Heart left ventricle (tissue), 16 donors: Measurements from ENCODE around the gene C18orf32. TPM values are rescaled to one million over a fixed set of nuclear protein-coding genes. Genes with fewer than 3 reads are reported as not detected.

Source experiments
- ATAC-seq, 4 donors: fragments of 200-7000 bp; cut with Tn5 transposase; one replicate each; pipeline ENCODE4 v1.9.1; 2020 to 2022; ENCODE audit warnings: moderate library complexity in 4 of 4, mild to moderate bottlenecking in 3 of 4, moderate number of reproducible peaks in 1 of 4
- DNase-seq, 5 donors: peaks; one replicate each; pipeline ENCODE4 v3.0.0-alpha.2; 2020
- H3K27ac ChIP-seq, 12 donors: fragments of 200-600 bp; sonication (generic) in 4 of 12; one replicate each; pipeline versions ENCODE4 v1.5.0 to v1.8.0; 2016 to 2022; ENCODE audit warnings: mild to moderate bottlenecking in 2 of 12
- H3K27me3 ChIP-seq, 9 donors: fragments of 200-600 bp; sonication (generic) in 2 of 9; one replicate each; pipeline versions ENCODE4 v1.5.1 to v1.8.0; 2016 to 2022; ENCODE audit warnings: mild to moderate bottlenecking in 3 of 9
- H3K36me3 ChIP-seq, 9 donors: fragments of 200-600 bp; sonication (generic) in 2 of 9; one replicate each; pipeline versions ENCODE4 v1.5.0 to v1.8.0; 2018 to 2022; ENCODE audit warnings: mild to moderate bottlenecking in 2 of 9
- H3K4me1 ChIP-seq, 12 donors: fragments of 200-600 bp; sonication (generic) in 4 of 12; one replicate each; pipeline versions ENCODE4 v1.5.0 to v1.8.0; 2016 to 2022; ENCODE audit warnings: mild to moderate bottlenecking in 3 of 12
- H3K4me3 ChIP-seq, 12 donors: fragments of 200-600 bp; sonication (generic) in 4 of 12; one replicate each; pipeline versions ENCODE4 v1.5.0 to v1.8.0; 2017 to 2022; ENCODE audit warnings: mild to moderate bottlenecking in 9 of 12, moderate library complexity in 4 of 12
- H3K9me3 ChIP-seq, 12 donors: fragments of 200-600 bp; sonication (generic) in 4 of 12; one replicate each; pipeline versions ENCODE4 v1.5.0 to v1.8.0; 2016 to 2022; ENCODE audit warnings: mild to moderate bottlenecking in 1 of 12
- CTCF ChIP-seq, 12 donors: fragments of 200-600 bp; sonication (generic) in 4 of 12; IDR thresholded peaks; one replicate each; pipeline versions ENCODE4 v1.5.0 to v1.8.0; 2018 to 2022; ENCODE audit warnings: antibody characterized with exemption in 12 of 12, mild to moderate bottlenecking in 5 of 12
- POLR2A ChIP-seq, 2 donors: fragments of 450-650 bp; IDR thresholded peaks; one replicate each; pipeline ENCODE4 v1.6.1; 2017; ENCODE audit warnings: antibody characterized with exemption in 2 of 2, mild to moderate bottlenecking in 2 of 2, moderate library complexity in 2 of 2
- WGBS, 4 donors: extraction: QIAGEN DNeasy Blood & Tissue Kit in 2 of 4; methylation state at CpG; one replicate each; pipeline versions ENCODE4 v1.1.5 to v1.1.7; 2013 to 2018; 5-methylcytosine and 5-hydroxymethylcytosine counted together
- intact Hi-C, 10 donors: fragments of 100-400 bp; cut with DNase I; formaldehyde crosslinking; loops; one replicate each; pipeline versions ENCODE4 v1.11.1 to v1.14.2; 2022
- microRNA counts, 2 donors: library from miRNA; unstranded; fragments of <30 nt; microRNA quantifications; one replicate each; lab custom pipeline; 2016
- polyA plus RNA-seq, 2 donors: library from polyadenylated mRNA; stranded (reverse); fragments of 200-250 nt; gene quantifications; one replicate each; pipeline ENCODE4 v1.2.3, GENCODE V29; 2013
- total RNA-seq, 9 donors: library from RNA; depleted of rRNA in 2 of 9; stranded (reverse); fragments of >200 nt in 2 of 9; fragmentation: NEBNext Ultra II Directional in 3 of 9; extraction: Animal tissue kit (Norgen Biotek cat#: 25700) in 3 of 9; gene quantifications; one replicate each; pipeline versions ENCODE4 v1.1.0 to v1.2.4, GENCODE V29; 2016 to 2023
- donor health status: ischemic (EF 13 %, LVEDD 7.1; RV severe dilation, severe dysfunction).
- donor health status: healthy with polysubstance abuse.
- donor health status: DM: no; HTN: yes; CAD: no.
- donor health status: DM: no; HTN: no; CAD: no.
- donor health status: ischemic (EF 25% LVEDD 6.9; RV normal size, moderate dysfunction).
- donor health status: ischemic (EF 25% LVEDD 5.7; RV mildly dilated, moderate dysfunction).
- donor health status: healthy.
- donor health status: DM: yes; HTN: yes; CAD: no.
- donor health status: ischemic (EF 35%, LVEDD 5.7; RV mildly dilated, moderate dysfunction).
- donor health status: nonischemic (EF 11% LVEDD 7.7; RV severe dilation, severe dysfunction).
- donor health status: DM: yes; HTN: yes; CAD: no.
- donor health status: PGD.
- donor health status: ischemic (EF 29% LVEDD 5.4; RV normal size, mild dysfunction).
- donor health status: nonischemic (EF 23%, LVEDD 6.1; RV moderate dilation, normal function).

C18orf32 gene
- total and polyA plus RNA-seq, 11 donors = 17.6 to 68.8 (median 41.8) TPM

- H3K36me3 ChIP-seq = peaks cover 0 to 26% (median 20%) of the 10 kb centered on the region in 9 donors
- DNase-seq (no peak), ATAC-seq (no peak)
- no peaks in the 10 kb centered on the region for H3K9me3 ChIP-seq
- no peaks in the 10 kb centered on the region for H3K27me3 ChIP-seq
- TF ChIP-seq POLR2A (IDR thresholded peaks at IDR 0.05) (no peak), CTCF (IDR thresholded peaks at IDR 0.05) (no peak)
- peaks cover 0 to 13% (median 0%) of the 10 kb centered on the region in 12 donors for H3K4me1 ChIP-seq
- intact Hi-C loops = no loop called here
- H3K4me3 ChIP-seq = no peak overlapping the region
- H3K27ac ChIP-seq = no peak overlapping the region
- WGBS, 4 donors = 93 to 97% (median 96%) methylated on average over 2 of the region's 2 CpGs
Observed at GRCh38 chr18:49432602-49433001, 54.4 kb downstream of the C18orf32 start.

GRCh38 chr18:49431165-49431962 lies 55.7 kb downstream of the C18orf32 start:
- Histone ChIP-seq H3K4me3 (no peak overlapping the region), H3K36me3 (peaks cover 0 to 28% (median 20%) of the 10 kb centered on the region in 9 donors), H3K9me3 (no peaks in the 10 kb centered on the region), H3K27ac (no peak overlapping the region), H3K4me1 (peaks cover 0 to 9% (median 0%) of the 10 kb centered on the region in 12 donors), H3K27me3 (no peaks in the 10 kb centered on the region)
- TF ChIP-seq POLR2A (IDR thresholded peaks at IDR 0.05) (no peak), CTCF (IDR thresholded peaks at IDR 0.05) (no peak)
- intact Hi-C loops = no loop called here
- no peak for DNase-seq
- ATAC-seq = no peak
- WGBS, 4 donors = 89% methylated on average over 6 of the region's 6 CpGs

MicroRNA genes within 50 kb of the gene (microRNA counts, 767-probe panel; counts per million panel counts)
- 0 to 71.6 counts per million in 2 donors for microRNA hsa-miR-1539 (lab: Ali Mortazavi, UCI)

Other genes with a start within 250 kb of the C18orf32 start
- 10 to 100 TPM; 26.2 to 65.2 (median 52.7) TPM for gene DYM, start 26.6 kb downstream of the C18orf32 start, total RNA-seq
- gene DYM, start 26.6 kb downstream of the C18orf32 start, polyA plus RNA-seq = 10 to 100 TPM; 12.1 to 33.4 TPM
- 1,000 to 10,000 TPM in 1 of 9 donors, 100 to 1,000 TPM in 8; 418 to 1,162 (median 756) TPM for gene RPL17, start 5.2 kb upstream of the C18orf32 start, total RNA-seq
- gene RPL17, start 5.2 kb upstream of the C18orf32 start, polyA plus RNA-seq = 1,000 to 10,000 TPM; 1,191 to 1,981 TPM
- 10 to 100 TPM in 1 of 9 donors, 1 to 10 TPM in 2, under 1 TPM in 3, not detected in 3; 0.20 to 12.1 (median 1.1) TPM for gene LIPG, start 74.8 kb upstream of the C18orf32 start, total RNA-seq
- 1 to 10 TPM in 1 of 2 donors, under 1 TPM in 1; 0.04 to 7.2 TPM for gene LIPG, start 74.8 kb upstream of the C18orf32 start, polyA plus RNA-seq